Colonic mucosa (tissue), 4 donors: ENCODE measurements around the gene LHFPL6. TPM values are rescaled to one million over a fixed set of nuclear protein-coding genes. Genes with fewer than 3 reads are reported as not detected.

ENCODE experiments used
- DNase-seq: peaks from one replicate; pipeline ENCODE4 v3.0.0-alpha.2; 2020
- H3K27ac ChIP-seq: fragments of 200-600 bp; one replicate; pipeline ENCODE4 v1.8.0; 2021
- H3K27me3 ChIP-seq: fragments of 200-600 bp; one replicate; pipeline ENCODE4 v1.8.0; 2021
- H3K36me3 ChIP-seq: fragments of 200-600 bp; one replicate; pipeline ENCODE4 v1.8.0; 2021
- H3K4me1 ChIP-seq: fragments of 200-600 bp; one replicate; pipeline ENCODE4 v1.8.0; 2021; ENCODE audit warnings: mild to moderate bottlenecking
- H3K4me3 ChIP-seq: fragments of 200-600 bp; one replicate; pipeline ENCODE4 v1.8.0; 2021
- H3K9ac ChIP-seq, 2 donors: one replicate each; pipeline ENCODE4 v1.7.0; 2013; ENCODE audit warnings: control low read depth in 2 of 2, low read depth in 2 of 2, low read length in 2 of 2
- H3K9me3 ChIP-seq: fragments of 200-600 bp; one replicate; pipeline ENCODE4 v1.8.0; 2021
- intact Hi-C: fragments of 100-400 bp; cut with DNase I; formaldehyde crosslinking; loops from one replicate; pipeline ENCODE4 v1.14.1; 2022
- total RNA-seq, 2 donors: library from RNA; stranded (reverse); fragmentation: NEBNext Ultra II Directional in 1 of 2; extraction: Animal tissue kit (Norgen Biotek cat#: 25700) in 1 of 2; gene quantifications; one replicate each; pipeline ENCODE4 v1.2.1, GENCODE V29; 2021
- TF ChIP-seq, protein P1 (sequence below): fragments of 200-600 bp; IDR thresholded peaks from one replicate; pipeline ENCODE4 v1.8.0; 2022; ENCODE audit warnings: antibody characterized with exemption, mild to moderate bottlenecking
- donor health status: healthy.
- donor health status: DM: no; HTN: no; CAD: no.
- donor health status: DM: no; HTN: no; CAD: no.

The LHFPL6 gene
- total RNA-seq, 2 donors from 2014 or later: 4.3 to 10.1 TPM

DNA sequence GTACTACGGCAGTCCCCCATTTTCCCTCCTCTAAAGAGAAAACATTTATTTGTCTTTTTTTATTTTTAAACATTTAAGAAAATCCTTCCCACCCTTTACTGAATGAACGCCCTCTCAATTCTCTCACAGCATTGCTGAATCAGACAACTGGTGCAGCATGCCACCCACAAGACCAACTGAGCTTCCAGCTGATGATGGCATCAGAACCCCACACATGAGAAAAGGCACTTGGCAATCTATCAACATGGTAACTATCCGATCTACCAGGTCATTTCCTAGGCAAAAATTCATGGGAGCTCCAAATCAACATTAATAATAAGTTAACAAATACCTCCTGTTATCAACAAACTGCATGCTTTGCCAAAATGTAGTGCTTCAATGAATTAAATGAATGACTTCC is 43.1 kb downstream of the LHFPL6 start:
- H3K9me3 ChIP-seq: no peaks in the 10 kb centered on the region
- no peak overlapping the region for H3K27ac ChIP-seq
- no peaks in the 10 kb centered on the region for H3K4me1 ChIP-seq
- H3K9ac ChIP-seq: no peak overlapping the region
- TF ChIP-seq, protein P1, sequence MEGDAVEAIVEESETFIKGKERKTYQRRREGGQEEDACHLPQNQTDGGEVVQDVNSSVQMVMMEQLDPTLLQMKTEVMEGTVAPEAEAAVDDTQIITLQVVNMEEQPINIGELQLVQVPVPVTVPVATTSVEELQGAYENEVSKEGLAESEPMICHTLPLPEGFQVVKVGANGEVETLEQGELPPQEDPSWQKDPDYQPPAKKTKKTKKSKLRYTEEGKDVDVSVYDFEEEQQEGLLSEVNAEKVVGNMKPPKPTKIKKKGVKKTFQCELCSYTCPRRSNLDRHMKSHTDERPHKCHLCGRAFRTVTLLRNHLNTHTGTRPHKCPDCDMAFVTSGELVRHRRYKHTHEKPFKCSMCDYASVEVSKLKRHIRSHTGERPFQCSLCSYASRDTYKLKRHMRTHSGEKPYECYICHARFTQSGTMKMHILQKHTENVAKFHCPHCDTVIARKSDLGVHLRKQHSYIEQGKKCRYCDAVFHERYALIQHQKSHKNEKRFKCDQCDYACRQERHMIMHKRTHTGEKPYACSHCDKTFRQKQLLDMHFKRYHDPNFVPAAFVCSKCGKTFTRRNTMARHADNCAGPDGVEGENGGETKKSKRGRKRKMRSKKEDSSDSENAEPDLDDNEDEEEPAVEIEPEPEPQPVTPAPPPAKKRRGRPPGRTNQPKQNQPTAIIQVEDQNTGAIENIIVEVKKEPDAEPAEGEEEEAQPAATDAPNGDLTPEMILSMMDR: no peak
- DNase-seq: no peak
- H3K4me3 ChIP-seq: no peak overlapping the region
- H3K27me3 ChIP-seq: no peaks in the 10 kb centered on the region
- no peaks in the 10 kb centered on the region for H3K36me3 ChIP-seq
- intact Hi-C loops: no loop called here

DNA sequence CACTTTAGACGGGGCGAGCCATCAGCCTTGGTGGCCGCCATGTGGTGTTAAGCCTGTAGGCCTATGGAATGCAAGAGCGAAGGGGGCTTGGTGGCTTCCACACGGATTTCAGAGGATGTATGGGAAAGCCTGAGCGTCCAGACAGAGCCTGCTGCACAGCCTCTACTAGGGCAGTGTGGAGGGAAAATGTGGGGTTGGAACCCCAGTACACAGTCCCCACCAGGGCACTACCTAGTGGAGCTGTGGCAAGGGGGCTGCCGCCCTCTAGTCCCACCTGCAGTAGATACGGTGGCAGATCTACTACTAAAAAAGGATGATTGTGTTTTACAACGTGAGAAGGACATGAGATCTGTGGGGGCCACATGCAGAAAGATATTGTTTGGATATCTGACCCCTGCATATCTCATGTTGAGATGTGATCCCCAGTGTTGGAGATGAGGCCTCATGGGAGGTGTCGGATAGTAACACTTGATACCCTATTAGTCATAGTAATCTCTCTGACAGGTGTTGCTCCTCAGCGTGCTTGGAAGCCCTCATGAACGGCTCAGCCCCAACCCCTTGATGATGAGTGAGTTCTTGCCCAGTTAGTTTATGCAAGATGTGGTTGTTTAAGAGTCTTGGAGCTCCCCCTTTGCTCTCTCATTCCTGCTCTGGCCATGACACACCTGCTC is 45.6 kb downstream of the LHFPL6 start:
- H3K27ac ChIP-seq: no peak overlapping the region
- H3K4me1 ChIP-seq: no peaks in the 10 kb centered on the region
- no peak for DNase-seq
- H3K27me3 ChIP-seq: no peaks in the 10 kb centered on the region
- TF ChIP-seq, protein P1: no peak
- no peak overlapping the region for H3K4me3 ChIP-seq
- no peaks in the 10 kb centered on the region for H3K9me3 ChIP-seq
- no peaks in the 10 kb centered on the region for H3K36me3 ChIP-seq
- H3K9ac ChIP-seq: no peak overlapping the region
- intact Hi-C loops: no loop called here

DNA sequence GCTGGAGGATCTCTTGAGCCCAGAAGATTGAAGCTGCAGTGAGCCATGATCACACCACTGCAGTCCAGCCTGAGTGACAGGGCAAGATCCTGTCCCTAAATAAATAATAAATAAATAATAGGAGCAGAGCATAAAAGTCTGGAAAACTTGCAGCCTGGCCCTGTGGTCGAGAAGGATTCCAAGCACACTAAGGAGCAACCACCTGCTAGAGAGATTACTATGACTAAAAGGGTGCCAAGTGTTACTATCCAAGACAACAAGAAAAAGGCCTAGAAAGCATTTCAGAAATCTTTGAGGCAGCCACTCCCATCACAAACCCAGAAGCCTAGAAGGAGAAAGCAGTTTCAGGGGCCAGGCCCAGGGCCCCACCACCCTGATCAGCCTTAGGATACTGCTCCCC is 46.1 kb downstream of the LHFPL6 start:
- no peak for DNase-seq
- Histone ChIP-seq H3K9me3 (no peaks in the 10 kb centered on the region), H3K4me1 (no peaks in the 10 kb centered on the region), H3K27ac (no peak overlapping the region), H3K4me3 (no peak overlapping the region), H3K27me3 (no peaks in the 10 kb centered on the region), H3K9ac (no peak overlapping the region), H3K36me3 (no peaks in the 10 kb centered on the region)
- intact Hi-C loops: no loop called here
- TF ChIP-seq, protein P1: no peak

DNA sequence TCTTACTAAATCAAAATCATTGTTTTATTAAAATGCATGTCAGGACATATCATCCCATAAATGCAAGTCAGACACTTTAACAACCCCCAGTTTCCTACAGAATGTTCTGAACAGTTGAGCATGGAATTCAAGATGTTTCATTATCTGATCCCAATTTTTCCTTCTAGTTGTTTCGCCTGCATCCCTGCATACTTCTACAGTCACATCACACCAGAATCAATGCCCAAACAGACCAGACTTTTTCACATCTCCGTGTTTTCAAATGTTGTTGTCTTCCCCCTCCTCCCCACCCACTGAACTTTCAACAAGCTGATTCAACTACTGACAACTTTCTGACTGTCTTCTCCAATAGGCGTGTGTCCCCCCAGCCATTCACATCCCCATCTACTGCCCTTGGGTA is 48.6 kb downstream of the LHFPL6 start:
- H3K4me1 ChIP-seq: no peaks in the 10 kb centered on the region
- no peak overlapping the region for H3K27ac ChIP-seq
- intact Hi-C loops: no loop called here
- no peak overlapping the region for H3K4me3 ChIP-seq
- TF ChIP-seq, protein P1: no peak
- H3K36me3 ChIP-seq: no peaks in the 10 kb centered on the region
- no peak overlapping the region for H3K9ac ChIP-seq
- no peak for DNase-seq
- H3K27me3 ChIP-seq: no peaks in the 10 kb centered on the region
- H3K9me3 ChIP-seq: no peaks in the 10 kb centered on the region

DNA sequence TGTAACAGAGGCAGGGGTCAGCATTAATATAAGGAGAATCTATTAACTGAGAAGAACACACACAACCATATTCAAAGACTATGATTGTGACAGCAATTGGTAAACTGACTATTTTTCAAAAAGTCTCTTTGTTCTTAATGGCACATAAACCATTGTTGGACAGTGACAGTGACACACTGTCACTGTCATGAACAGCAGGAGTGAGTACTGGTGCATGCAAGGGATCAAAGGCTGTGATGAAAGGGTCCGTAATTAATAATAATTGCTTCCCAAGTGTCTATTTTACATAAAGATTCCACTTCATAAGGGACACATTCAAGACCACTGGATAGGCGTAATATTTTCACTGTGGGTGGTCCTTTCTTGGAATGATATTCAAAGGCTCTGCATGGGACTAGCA is 50.7 kb downstream of the LHFPL6 start:
- Histone ChIP-seq H3K9ac (no peak overlapping the region), H3K27ac (no peak overlapping the region), H3K36me3 (no peaks in the 10 kb centered on the region), H3K27me3 (no peaks in the 10 kb centered on the region), H3K4me3 (no peak overlapping the region), H3K9me3 (no peaks in the 10 kb centered on the region), H3K4me1 (no peaks in the 10 kb centered on the region)
- intact Hi-C loops: no loop called here
- DNase-seq: no peak
- TF ChIP-seq, protein P1: no peak
